ENCODE results near the gene PIGR. TPM values are rescaled to one million over a fixed set of nuclear protein-coding genes. Genes with fewer than 3 reads are reported as not detected.

Gene PIGR
- total and polyA plus RNA-seq, 2 of the 8 experiments (the other 6 are each of a cell fraction or from before 2014, with no cell fraction given), result not detected

- Histone ChIP-seq H2BK5ac (ENCODE audit: low read depth, low read length) (no peak overlapping the region), H4K20me1 (replicated peaks in 1 of 2; ENCODE audit: control insufficient read depth in 1 of 2, insufficient read depth in 2 of 2, low read length in 2 of 2) (no peaks in the 10 kb centered on the region), H3K79me2 (ENCODE audit: control insufficient read depth in 1 of 2, insufficient read depth in 2 of 2, low read length in 2 of 2) (no peaks in the 10 kb centered on the region), H3K23ac (ENCODE audit: insufficient read length) (no peak overlapping the region), H4K5ac (ENCODE audit: insufficient read length, low read depth, low read length) (no peak overlapping the region), H2AK5ac (ENCODE audit: low read depth, low read length) (no peak overlapping the region), H3K56ac (replicated peaks; ENCODE audit: insufficient read length, low read depth, low read length) (no peak overlapping the region), H3K79me1 (ENCODE audit: low read depth, low read length) (no peaks in the 10 kb centered on the region), H3K4ac (replicated peaks; ENCODE audit: insufficient read length, low read depth, low read length) (no peak overlapping the region), H3K36me3 (ENCODE audit: control insufficient read depth in 2 of 4, insufficient read depth in 4 of 4, low read length in 3 of 4) (no peaks in the 10 kb centered on the region), H3K18ac (ENCODE audit: extremely low read depth, low read length) (no peak overlapping the region), H3K4me3 (ENCODE audit: extremely low read depth in 1 of 4, insufficient read depth in 2 of 4, low read depth in 3 of 4, low read length in 4 of 4) (no peak overlapping the region), H4K91ac (replicated peaks; ENCODE audit: insufficient read length, low read length) (no peak overlapping the region), H2BK20ac (ENCODE audit: low read length) (no peak overlapping the region), H3K9ac (replicated peaks in 1 of 4; ENCODE audit: extremely low read depth in 1 of 4, low read depth in 3 of 4, low read length in 3 of 4) (no peak overlapping the region), H3K23me2 (ENCODE audit: low read depth, low read length) (no peaks in the 10 kb centered on the region), H3K27me3 (replicated peaks in 1 of 4; ENCODE audit: control insufficient read depth in 3 of 4, extremely low read depth in 1 of 4, insufficient read depth in 3 of 4, low read length in 3 of 4) (peaks cover 0 to 3% (median 0%) of the 10 kb centered on the region in 4 experiments; a peak in 1 of 7 replicates), H4K8ac (ENCODE audit: extremely low read depth, insufficient read depth, low read length) (no peak overlapping the region), H2AFZ (ENCODE audit: low read length) (no peak overlapping the region), H2BK12ac (ENCODE audit: low read depth, low read length) (no peak overlapping the region), H3K9me3 (ENCODE audit: insufficient read depth in 2 of 2, low read depth in 1 of 2, low read length in 1 of 2) (no peaks in the 10 kb centered on the region), H2BK120ac (replicated peaks; ENCODE audit: low read depth, low read length) (no peak overlapping the region), H3K14ac (ENCODE audit: insufficient read length) (no peak overlapping the region), H3K27ac (ENCODE audit: low read depth, low read length) (no peak overlapping the region), H2BK15ac (ENCODE audit: low read length) (no peak overlapping the region), H3K4me1 (replicated peaks in 1 of 4; ENCODE audit: control insufficient read depth in 3 of 4, insufficient read depth in 4 of 4, low read length in 3 of 4) (no peaks in the 10 kb centered on the region), H3K4me2 (ENCODE audit: insufficient read depth in 1 of 2, low read depth in 2 of 2, low read length in 2 of 2) (no peak overlapping the region)
- CTCF ChIA-PET (ENCODE audit: partially characterized antibody), result interaction anchor here (1.3 to 9.3 kb wide), 4 partner anchors 19 to 155 kb away, joined by 3 to 77 read pairs (median 5); no protein-coding TSS in a partner anchor
- 87% methylated on average over 3 of the region's 3 CpGs; no CpG with 5 or more reads in 1 of the 2 experiments for whole genome bisulfite sequencing, 2 experiments (ENCODE audit: extremely low coverage in 1 of 2, insufficient coverage in 1 of 2, insufficient read length in 1 of 2, insufficient replicate concordance in 2 of 2, low coverage in 1 of 2, low lambda C conversion rate in 2 of 2, missing lambda C conversion rate in 1 of 2)
- TF ChIP-seq KDM1A (IDR thresholded peaks at IDR 0.05; ENCODE audit: borderline replicate concordance, low read length), result 0 out of 2 replicates have a peak, but pooled peaks have one; percentile 24
- TF ChIP-seq POU5F1 (IDR thresholded peaks at IDR 0.05; ENCODE audit: low read depth, low read length), result no peak
- POLR2A ChIA-PET (ENCODE audit: partially characterized antibody), result no interaction called here
- no peak for FAIRE-seq
- no peak for DNase-seq (ENCODE audit: low read depth in 1 of 2, low spot score in 2 of 2)
Observed at GRCh38 chr1:206953126-206953525, 6.9 kb upstream of the PIGR start.
